Neural crest cell (in vitro differentiated cells): ENCODE data around the gene B4GALT5. TPM values are rescaled to one million over a fixed set of nuclear protein-coding genes. Genes with fewer than 3 reads are reported as not detected.

Experiments
- DNase-seq: peaks from one replicate; pipeline ENCODE4 v3.0.0; 2021; ENCODE audit warnings: low read depth, mixed read lengths, low spot score
- H3K27ac Mint-ChIP-seq: one replicate; pipeline ENCODE4 v1.8.0; 2021; ENCODE audit warnings: mild to moderate bottlenecking, mixed read lengths; ENCODE audit not compliant: unreplicated experiment
- H3K27me3 Mint-ChIP-seq: 2 replicates; pipeline ENCODE4 v1.8.0; 2021; ENCODE audit warnings: low read depth, mild to moderate bottlenecking, mixed read lengths
- H3K36me3 Mint-ChIP-seq: 2 replicates; pipeline ENCODE4 v1.8.0; 2021; ENCODE audit warnings: low read depth, mild to moderate bottlenecking, mixed read lengths
- H3K4me1 Mint-ChIP-seq: 2 replicates; pipeline ENCODE4 v1.8.0; 2021; ENCODE audit warnings: mixed read lengths
- H3K4me3 Mint-ChIP-seq: one replicate; pipeline ENCODE4 v1.8.0; 2021; ENCODE audit warnings: mild to moderate bottlenecking, mixed read lengths
- H3K9me3 Mint-ChIP-seq: 2 replicates; pipeline ENCODE4 v1.8.0; 2021; ENCODE audit warnings: mixed read lengths
- total RNA-seq: library from RNA; stranded (reverse); gene quantifications from 2 replicates; pipeline ENCODE4 v1.2.1, GENCODE V29; 2021
- TF ChIP-seq, protein P1 (sequence below): fragments of 200-600 bp; sonication (generic); conservative IDR thresholded peaks from 2 replicates; pipeline ENCODE4 v1.5.0; 2021; ENCODE audit warnings: antibody characterized with exemption, mild to moderate bottlenecking

Gene B4GALT5
- total RNA-seq, 1 donor from 2014 or later, result 49.0 TPM

DNA sequence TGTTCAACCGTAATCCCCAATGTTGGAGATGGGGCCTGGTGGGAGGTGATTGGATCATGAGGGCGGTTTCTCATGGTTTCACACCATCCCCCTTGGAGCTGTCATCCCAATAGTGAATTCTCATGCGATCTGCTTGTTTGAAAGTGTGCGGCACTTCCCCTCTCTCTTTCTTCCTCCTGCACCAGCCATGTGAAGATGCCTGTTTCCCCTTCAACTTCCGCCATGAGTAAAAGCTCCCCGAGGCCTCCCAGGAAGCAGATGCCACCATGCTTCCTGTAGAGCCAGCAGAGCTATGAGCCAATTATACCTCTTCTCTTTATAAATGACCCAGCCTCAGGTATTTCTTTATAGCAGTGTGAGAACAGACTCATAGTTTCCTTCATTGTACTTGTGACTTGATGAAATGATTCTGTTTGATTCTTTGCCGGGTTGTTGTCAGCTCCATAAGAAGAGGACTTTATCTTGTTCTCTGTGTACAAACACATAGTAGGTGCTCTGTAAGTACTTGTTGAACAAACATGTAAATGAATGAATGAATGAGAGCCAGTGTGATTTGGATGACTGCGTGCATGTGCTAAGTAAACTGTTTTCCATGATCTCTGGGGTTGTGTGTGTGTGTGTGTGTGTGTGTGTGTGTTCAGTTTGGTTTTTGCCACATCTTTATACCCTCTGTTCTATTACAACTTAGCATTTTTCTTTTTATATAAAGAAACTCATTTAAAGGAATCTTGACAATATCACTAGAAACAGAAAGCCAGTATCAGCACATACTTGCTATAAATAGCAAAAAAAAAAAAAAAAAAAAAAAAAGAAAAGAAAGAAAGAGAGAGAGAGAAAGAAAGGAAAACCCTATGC lies 123.3 kb downstream of the B4GALT5 start:
- H3K36me3 Mint-ChIP-seq, result no peaks in the 10 kb centered on the region
- no peak overlapping the region for H3K4me3 Mint-ChIP-seq
- no peaks in the 10 kb centered on the region for H3K9me3 Mint-ChIP-seq
- H3K27ac Mint-ChIP-seq, result peak overlapping the region; percentile 0
- DNase-seq, result no peak
- H3K4me1 Mint-ChIP-seq, result peaks cover 6% of the 10 kb centered on the region
- TF ChIP-seq, protein P1, sequence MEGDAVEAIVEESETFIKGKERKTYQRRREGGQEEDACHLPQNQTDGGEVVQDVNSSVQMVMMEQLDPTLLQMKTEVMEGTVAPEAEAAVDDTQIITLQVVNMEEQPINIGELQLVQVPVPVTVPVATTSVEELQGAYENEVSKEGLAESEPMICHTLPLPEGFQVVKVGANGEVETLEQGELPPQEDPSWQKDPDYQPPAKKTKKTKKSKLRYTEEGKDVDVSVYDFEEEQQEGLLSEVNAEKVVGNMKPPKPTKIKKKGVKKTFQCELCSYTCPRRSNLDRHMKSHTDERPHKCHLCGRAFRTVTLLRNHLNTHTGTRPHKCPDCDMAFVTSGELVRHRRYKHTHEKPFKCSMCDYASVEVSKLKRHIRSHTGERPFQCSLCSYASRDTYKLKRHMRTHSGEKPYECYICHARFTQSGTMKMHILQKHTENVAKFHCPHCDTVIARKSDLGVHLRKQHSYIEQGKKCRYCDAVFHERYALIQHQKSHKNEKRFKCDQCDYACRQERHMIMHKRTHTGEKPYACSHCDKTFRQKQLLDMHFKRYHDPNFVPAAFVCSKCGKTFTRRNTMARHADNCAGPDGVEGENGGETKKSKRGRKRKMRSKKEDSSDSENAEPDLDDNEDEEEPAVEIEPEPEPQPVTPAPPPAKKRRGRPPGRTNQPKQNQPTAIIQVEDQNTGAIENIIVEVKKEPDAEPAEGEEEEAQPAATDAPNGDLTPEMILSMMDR, result no peak
- no peaks in the 10 kb centered on the region for H3K27me3 Mint-ChIP-seq

DNA sequence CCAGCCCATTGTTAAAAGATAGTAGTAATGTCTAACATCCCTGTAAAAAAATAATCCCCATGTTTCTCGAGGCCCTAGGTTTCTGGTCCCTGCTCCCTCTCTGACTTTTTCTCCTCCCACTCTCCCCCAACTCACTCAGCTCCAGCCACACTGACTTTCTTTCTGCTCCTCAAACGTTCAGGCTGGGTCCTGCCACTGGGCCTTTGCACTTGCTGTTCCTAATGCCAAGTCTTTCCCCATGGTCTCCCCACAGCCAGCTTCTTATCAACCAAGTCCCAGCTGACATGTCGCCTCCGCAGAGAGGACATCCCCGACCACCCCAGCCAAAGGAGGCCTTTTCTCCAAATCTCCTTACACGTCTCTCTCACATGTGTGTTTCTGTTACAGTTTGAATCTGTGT lies 123.9 kb downstream of the B4GALT5 start:
- TF ChIP-seq, protein P1, result no peak
- H3K27ac Mint-ChIP-seq, result peak overlapping the region; percentile 0
- peaks cover 6% of the 10 kb centered on the region for H3K4me1 Mint-ChIP-seq
- DNase-seq, result no peak
- H3K4me3 Mint-ChIP-seq, result no peak overlapping the region
- H3K9me3 Mint-ChIP-seq, result no peaks in the 10 kb centered on the region
- no peaks in the 10 kb centered on the region for H3K36me3 Mint-ChIP-seq
- H3K27me3 Mint-ChIP-seq, result no peaks in the 10 kb centered on the region

DNA sequence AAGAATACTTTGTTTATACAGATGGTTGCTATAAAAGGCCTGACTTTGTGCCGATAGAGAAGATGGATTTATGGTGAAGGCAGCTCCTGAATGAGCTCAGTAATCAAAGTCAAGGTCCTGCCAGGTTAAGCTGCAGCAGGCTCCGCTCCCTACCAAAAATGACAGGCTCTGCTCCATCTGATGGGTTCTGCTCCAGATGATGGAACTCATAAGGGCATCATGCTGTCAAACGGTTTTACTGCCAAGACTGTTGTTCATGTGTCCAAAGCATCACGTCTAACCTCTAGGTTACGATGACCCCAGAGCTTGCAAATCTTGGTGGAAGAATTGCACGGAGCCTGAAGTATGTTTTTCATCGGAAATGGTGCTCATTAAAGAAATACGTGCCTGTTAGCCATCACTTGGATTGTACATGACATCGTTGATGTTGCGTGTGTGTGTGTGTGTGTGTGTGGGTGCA lies 126.5 kb downstream of the B4GALT5 start:
- no peak overlapping the region for H3K4me3 Mint-ChIP-seq
- H3K36me3 Mint-ChIP-seq, result peaks cover 2% of the 10 kb centered on the region
- H3K9me3 Mint-ChIP-seq, result peaks cover 3% of the 10 kb centered on the region
- H3K27me3 Mint-ChIP-seq, result no peaks in the 10 kb centered on the region
- H3K4me1 Mint-ChIP-seq, result no peaks in the 10 kb centered on the region
- TF ChIP-seq, protein P1, result no peak
- H3K27ac Mint-ChIP-seq, result no peak overlapping the region
- no peak for DNase-seq

DNA sequence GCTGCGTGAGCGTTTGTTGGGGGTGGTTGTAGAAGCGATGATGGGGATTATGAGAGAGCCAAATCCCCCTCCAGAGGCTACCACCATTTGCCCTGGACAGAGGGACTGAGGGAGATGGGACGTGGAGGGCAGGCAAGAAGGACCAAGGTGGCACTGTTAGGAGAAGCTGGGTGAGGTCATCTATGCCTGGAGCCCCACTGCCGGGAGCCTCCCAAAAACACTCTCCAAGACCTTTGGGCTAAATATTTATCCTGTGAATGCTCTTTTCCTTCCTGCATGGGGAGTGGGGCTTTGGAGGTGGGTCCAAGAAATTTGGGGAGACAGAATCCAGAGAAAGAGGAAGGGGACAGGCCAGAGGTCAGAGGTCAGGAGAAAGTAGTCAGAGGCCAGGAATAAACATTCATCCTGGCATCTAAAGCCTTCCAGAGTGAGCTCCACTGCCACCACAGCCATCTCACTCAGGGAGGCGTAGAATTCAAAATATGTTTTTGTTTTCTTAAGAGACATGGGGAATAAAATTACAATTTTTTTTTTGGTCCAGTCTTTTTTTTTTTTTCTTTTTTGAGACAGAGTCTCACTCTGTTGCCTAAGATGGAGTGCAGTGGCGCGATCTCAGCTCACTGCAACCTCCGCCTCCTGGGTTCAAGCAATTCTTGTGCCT lies 128.0 kb downstream of the B4GALT5 start:
- DNase-seq, result no peak
- Mint-ChIP-seq H3K4me1 (peaks cover 2% of the 10 kb centered on the region), H3K27me3 (no peaks in the 10 kb centered on the region), H3K27ac (peak overlapping the region; percentile 76), H3K4me3 (no peak overlapping the region), H3K9me3 (peaks cover 3% of the 10 kb centered on the region), H3K36me3 (peaks cover 2% of the 10 kb centered on the region)
- TF ChIP-seq, protein P1, result no peak

DNA sequence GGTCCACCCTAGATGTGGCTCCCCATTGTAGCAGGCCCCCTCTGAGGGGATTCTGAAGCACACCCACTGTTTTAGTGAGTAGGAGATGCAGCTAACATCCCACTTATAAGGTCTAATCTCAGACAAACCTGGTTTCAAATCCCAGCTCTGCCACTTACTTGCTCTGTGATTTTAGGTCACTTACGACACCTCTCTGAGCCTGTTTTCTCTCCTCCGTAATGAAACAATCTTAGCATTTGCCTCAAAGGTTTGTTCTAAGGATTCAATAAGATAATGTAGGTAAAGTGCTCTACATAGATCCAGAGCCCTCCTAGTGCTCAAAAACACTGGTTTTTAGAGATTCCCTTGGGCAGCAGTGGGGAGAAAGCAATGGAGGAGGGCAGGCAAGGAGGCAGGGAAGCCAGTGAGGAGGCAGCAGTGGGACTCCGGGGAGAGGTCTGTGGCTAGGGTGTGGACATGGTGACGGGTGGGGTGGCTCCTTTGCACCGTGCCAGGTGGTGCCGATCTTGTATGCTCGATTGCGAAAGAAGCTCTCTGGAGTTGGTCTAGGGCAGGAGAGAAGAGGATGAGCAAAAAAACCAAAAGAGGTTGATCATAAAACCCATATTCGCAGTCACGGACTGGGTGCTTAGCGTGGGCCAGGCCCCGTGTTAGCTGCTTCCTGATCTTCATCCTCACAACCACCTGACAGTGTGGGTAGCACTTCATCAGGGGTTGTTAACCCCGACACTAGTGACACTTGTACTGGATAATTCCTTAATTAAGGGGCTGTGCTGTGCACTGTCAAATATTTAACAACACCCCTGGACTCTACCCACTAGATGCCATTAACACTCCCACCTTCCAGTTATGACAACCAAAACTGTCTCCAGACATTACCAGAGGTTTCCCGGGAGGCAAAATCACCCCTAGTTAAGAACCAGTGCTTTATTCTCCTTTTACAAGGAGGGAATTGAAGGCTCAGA lies 129.0 kb downstream of the B4GALT5 start:
- H3K27me3 Mint-ChIP-seq, result no peaks in the 10 kb centered on the region
- H3K4me3 Mint-ChIP-seq, result no peak overlapping the region
- H3K4me1 Mint-ChIP-seq, result peaks cover 13% of the 10 kb centered on the region
- DNase-seq, result no peak
- H3K27ac Mint-ChIP-seq, result peak overlapping the region; percentile 64
- TF ChIP-seq, protein P1, result no peak
- peaks cover 2% of the 10 kb centered on the region for H3K36me3 Mint-ChIP-seq
- H3K9me3 Mint-ChIP-seq, result peaks cover 3% of the 10 kb centered on the region
